Measurements from ENCODE around the gene AQP2.

GRCh38 chr12:49923880-49924556, 26.5 kb upstream of the AQP2 start:
- TF ChIP-seq ZFP3 (CRISPR knock-in tag; IDR thresholded peaks at IDR 0.05) = no peak
- no peak for TF ChIP-seq CREB5 (CRISPR knock-in tag; IDR thresholded peaks at IDR 0.05; ENCODE audit: low read depth)
- TF ChIP-seq ARNTL (CRISPR knock-in tag; IDR thresholded peaks at IDR 0.05; ENCODE audit: borderline replicate concordance, low read depth) = no peak
- no peak for TF ChIP-seq ISL1 (CRISPR knock-in tag; IDR thresholded peaks at IDR 0.05)
- no peak for TF ChIP-seq TOX (CRISPR knock-in tag; IDR thresholded peaks at IDR 0.05; ENCODE audit: borderline replicate concordance)
- no peak for TF ChIP-seq ZNF565 (CRISPR knock-in tag; conservative IDR thresholded peaks at IDR 0.05; ENCODE audit: low read depth)
- TF ChIP-seq RARB (CRISPR knock-in tag; IDR thresholded peaks at IDR 0.05) = no peak
- TF ChIP-seq ZFP30 (CRISPR knock-in tag; IDR thresholded peaks at IDR 0.05) = no peak
